Stomach (tissue), 9 donors: ENCODE data around the gene PCSK4. TPM values are rescaled to one million over a fixed set of nuclear protein-coding genes. Genes with fewer than 3 reads are reported as not detected.
"Not testable (repeated sequence)": the region's sequence is repeated elsewhere in the genome, so short reads cannot be mapped to it uniquely, and the experiment has no call there.

ENCODE experiments used
- DNase-seq, 2 donors: peaks; one replicate each; pipeline versions ENCODE4 v3.0.0 to v3.0.0-alpha.2; 2013 to 2019
- H3K27ac ChIP-seq, 5 donors: fragments of 200-600 bp in 4 of 5; sonication (generic) in 4 of 5; one replicate each; pipeline ENCODE4 v1.5.1; 2013 to 2019; ENCODE audit warnings: mild to moderate bottlenecking in 1 of 5, moderate library complexity in 1 of 5
- H3K27me3 ChIP-seq, 3 donors: fragments of 200-600 bp; sonication (generic); one replicate each; pipeline ENCODE4 v1.5.1; 2017 to 2019; ENCODE audit warnings: mixed run types in 1 of 3
- H3K36me3 ChIP-seq, 4 donors: fragments of 200-600 bp; sonication (generic); 1 replicate in 3 of 4; 2 replicates in 1 of 4; pipeline ENCODE4 v1.5.1; 2016 to 2019
- H3K4me1 ChIP-seq, 4 donors: fragments of 200-600 bp; sonication (generic); one replicate each; pipeline ENCODE4 v1.5.1; 2016 to 2019
- H3K4me3 ChIP-seq, 4 donors: fragments of 200-600 bp; sonication (generic) in 3 of 4; one replicate each; pipeline ENCODE4 v1.5.1; 2016 to 2019; ENCODE audit warnings: mild to moderate bottlenecking in 1 of 4
- H3K9me3 ChIP-seq, 4 donors: fragments of 200-600 bp; sonication (generic); one replicate each; pipeline ENCODE4 v1.5.1; 2016 to 2019
- CTCF ChIP-seq, 7 experiments: fragments of 450-650 bp in 4 of 7; fragments of 200-600 bp in 3 of 7; sonication (generic) in 3 of 7; IDR thresholded peaks; one replicate each; pipeline ENCODE4 v1.5.1; 2016 to 2019; ENCODE audit warnings: antibody characterized with exemption in 7 of 7, control low read depth in 2 of 7, mild to moderate bottlenecking in 1 of 7
- EP300 ChIP-seq: sonication (generic); formaldehyde crosslinking; IDR thresholded peaks from one replicate; pipeline ENCODE4 v1.6.1; 2017; ENCODE audit warnings: antibody characterized with exemption
- POLR2A ChIP-seq, 4 donors: fragments of 450-650 bp; IDR thresholded peaks; one replicate each; pipeline ENCODE4 v1.6.1; 2016; ENCODE audit warnings: antibody characterized with exemption in 4 of 4, control low read depth in 2 of 4, mild to moderate bottlenecking in 1 of 4, moderate library complexity in 1 of 4
- POLR2AphosphoS5 ChIP-seq, 3 donors: sonication (generic); formaldehyde crosslinking; IDR thresholded peaks; one replicate each; pipeline ENCODE4 v1.6.1; 2016; ENCODE audit warnings: antibody characterized with exemption in 3 of 3
- WGBS, 5 donors: extraction: QIAGEN DNeasy Blood & Tissue Kit in 3 of 5; methylation state at CpG; one replicate each; pipeline versions ENCODE4 v1.1.5 to v1.1.7; 2013 to 2018; 5-methylcytosine and 5-hydroxymethylcytosine counted together
- intact Hi-C: fragments of 100-400 bp; cut with DNase I; formaldehyde crosslinking; loops from one replicate; pipeline ENCODE4 v1.15.1; 2023; ENCODE audit warnings: low total_unique reads
- polyA plus RNA-seq, 3 donors: library from polyadenylated mRNA; stranded (reverse); fragments of 200-250 nt; gene quantifications; one replicate each; pipeline ENCODE4 v1.2.3, GENCODE V29; 2013
- total RNA-seq, 5 donors: library from RNA; depleted of rRNA; stranded (reverse); fragments of >200 nt; gene quantifications; one replicate each; pipeline versions ENCODE4 v1.1.0 to v1.2.3, GENCODE V29; 2014 to 2016
- donor health status: healthy with polysubstance abuse.
- donor health status: Bipolar disorder and iron deficiency.
- donor health status: healthy.

Gene PCSK4
- total and polyA plus RNA-seq, 8 donors, result 1.7 to 26.8 (median 4.1) TPM; not detected in 2

- Histone ChIP-seq H3K27me3 (peaks cover 0 to 85% (median 31%) of the 10 kb centered on the region in 3 donors), H3K4me1 (no peaks in the 10 kb centered on the region), H3K9me3 (no peaks in the 10 kb centered on the region), H3K27ac (no peak overlapping the region), H3K36me3 (no peaks in the 10 kb centered on the region), H3K4me3 (no peak overlapping the region)
- intact Hi-C loops, result no loop called here
- 56 to 84% (median 70%) methylated on average over 12 to 23 of the region's 23 CpGs for WGBS, 5 donors
- TF ChIP-seq POLR2A (IDR thresholded peaks at IDR 0.05) (no peak), POLR2AphosphoS5 (IDR thresholded peaks at IDR 0.05) (no peak), EP300 (no peak), CTCF (IDR thresholded peaks at IDR 0.05) (no peak)
- no peak for DNase-seq
Measured at GRCh38 chr19:1533510-1534150, 43.5 kb upstream of the PCSK4 start.

GRCh38 chr19:1532003-1532402 lies 41.9 kb upstream of the PCSK4 start:
- H3K4me1 ChIP-seq, result no peaks in the 10 kb centered on the region
- H3K27me3 ChIP-seq, result peaks cover 0 to 85% (median 28%) of the 10 kb centered on the region in 3 donors
- WGBS, 5 donors, result 83 to 88% (median 86%) methylated on average over 9 of the region's 9 CpGs

GRCh38 chr19:1531587-1531986 lies 41.4 kb upstream of the PCSK4 start:
- no peaks in the 10 kb centered on the region for H3K4me1 ChIP-seq
- H3K27ac ChIP-seq, result no peak overlapping the region
- intact Hi-C loops, result no loop called here
- WGBS, 5 donors, result 80 to 90% (median 89%) methylated on average over 10 to 11 of the region's 11 CpGs
- no peaks in the 10 kb centered on the region for H3K36me3 ChIP-seq
- no peak overlapping the region for H3K4me3 ChIP-seq
- H3K27me3 ChIP-seq, result peaks cover 0 to 88% (median 30%) of the 10 kb centered on the region in 3 donors
- H3K9me3 ChIP-seq, result no peaks in the 10 kb centered on the region
- TF ChIP-seq CTCF (IDR thresholded peaks at IDR 0.05) (no peak), POLR2AphosphoS5 (IDR thresholded peaks at IDR 0.05) (no peak), EP300 (no peak), POLR2A (IDR thresholded peaks at IDR 0.05) (no peak)
- no peak for DNase-seq

More at GRCh38 chr19:1532003-1532402, 41.9 kb upstream of the PCSK4 start:
- Histone ChIP-seq H3K27ac (no peak overlapping the region), H3K4me3 (no peak overlapping the region), H3K9me3 (no peaks in the 10 kb centered on the region), H3K36me3 (no peaks in the 10 kb centered on the region)
- intact Hi-C loops, result no loop called here
- TF ChIP-seq POLR2A (IDR thresholded peaks at IDR 0.05) (no peak), POLR2AphosphoS5 (IDR thresholded peaks at IDR 0.05) (no peak), EP300 (no peak), CTCF (IDR thresholded peaks at IDR 0.05) (no peak)
- DNase-seq, result no peak

GRCh38 chr19:1530856-1531255 lies 40.7 kb upstream of the PCSK4 start:
- H3K9me3 ChIP-seq, H3K27ac ChIP-seq, DNase-seq, H3K4me3 ChIP-seq, intact Hi-C loops, H3K4me1 ChIP-seq, H3K36me3 ChIP-seq: not testable (repeated sequence)
- H3K27me3 ChIP-seq, result peaks cover 0 to 92% (median 37%) of the 10 kb centered on the region in 3 donors
- 88 to 93% (median 91%) methylated on average over 7 to 11 of the region's 11 CpGs for WGBS, 5 donors

GRCh38 chr19:1529430-1529816 lies 39.3 kb upstream of the PCSK4 start:
- Histone ChIP-seq H3K4me1 (peaks cover 0 to 6% (median under 1%) of the 10 kb centered on the region in 4 donors), H3K9me3 (no peaks in the 10 kb centered on the region), H3K36me3 (no peaks in the 10 kb centered on the region), H3K27me3 (peaks cover 7 to 93% (median 52%) of the 10 kb centered on the region in 3 donors), H3K27ac (no peak overlapping the region), H3K4me3 (no peak overlapping the region)
- DNase-seq, result no peak
- intact Hi-C loops, result no loop called here
- 72 to 84% (median 79%) methylated on average over 3 to 16 of the region's 16 CpGs for WGBS, 5 donors
- TF ChIP-seq EP300 (no peak), POLR2AphosphoS5 (IDR thresholded peaks at IDR 0.05) (no peak), CTCF (IDR thresholded peaks at IDR 0.05) (no peak), POLR2A (IDR thresholded peaks at IDR 0.05) (no peak)
